IPS DF 6.9 (cell line): ENCODE measurements around the gene ZDHHC13.

Source experiments
- DNase-seq: peaks from one replicate; pipeline ENCODE4 v3.0.0-alpha.2; 2013; ENCODE audit warnings: low read depth, low spot score
- H3K27ac ChIP-seq: one replicate; pipeline ENCODE4 v1.5.1; 2013; ENCODE audit warnings: low read length, control low read depth
- H3K27me3 ChIP-seq: 2 replicates; pipeline ENCODE4 v1.6.1; 2013; ENCODE audit warnings: mild to moderate bottlenecking, low read length; ENCODE audit not compliant: control insufficient read depth, insufficient read depth
- H3K36me3 ChIP-seq: 2 replicates; pipeline ENCODE4 v1.6.1; 2013; ENCODE audit warnings: low read length; ENCODE audit not compliant: control insufficient read depth, insufficient read depth
- H3K4me1 ChIP-seq: 2 replicates; pipeline ENCODE4 v1.6.1; 2013; ENCODE audit warnings: low read length; ENCODE audit not compliant: control insufficient read depth, insufficient read depth
- H3K4me3 ChIP-seq: 2 replicates; pipeline ENCODE4 v1.5.1; 2013; ENCODE audit warnings: mild to moderate bottlenecking, low read length
- H3K9me3 ChIP-seq: 2 replicates; pipeline ENCODE4 v1.6.1; 2013; ENCODE audit warnings: low read length, inconsistent platforms; ENCODE audit not compliant: control insufficient read depth, insufficient read depth
- WGBS: extraction: QIAGEN DNeasy Blood & Tissue Kit; methylation state at CpG from one replicate; pipeline ENCODE4 v1.1.7; 2013; ENCODE audit warnings: mixed read lengths, missing lambda C conversion rate; ENCODE audit not compliant: insufficient read length, insufficient coverage; 5-methylcytosine and 5-hydroxymethylcytosine counted together

ZDHHC13 gene

GRCh38 chr11:19100885-19101284 is 16.1 kb upstream of the ZDHHC13 start:
- no peaks in the 10 kb centered on the region for H3K4me1 ChIP-seq
- H3K27ac ChIP-seq: no peak overlapping the region
- H3K27me3 ChIP-seq: no peaks in the 10 kb centered on the region; the same call in 1 of the 2 replicates
- DNase-seq: no peak
- H3K36me3 ChIP-seq: no peaks in the 10 kb centered on the region
- WGBS: 100% methylated on average over 1 of the region's 4 CpGs
- H3K4me3 ChIP-seq: no peak overlapping the region
- no peaks in the 10 kb centered on the region for H3K9me3 ChIP-seq

- Histone ChIP-seq H3K36me3 (no peaks in the 10 kb centered on the region), H3K27ac (no peak overlapping the region), H3K4me1 (no peaks in the 10 kb centered on the region), H3K9me3 (no peaks in the 10 kb centered on the region), H3K27me3 (no peaks in the 10 kb centered on the region), H3K4me3 (no peak overlapping the region)
- no peak for DNase-seq
- WGBS: 100% methylated on average over 2 of the region's 4 CpGs
Measured at GRCh38 chr11:19101796-19102520, 15.0 kb upstream of the ZDHHC13 start.

DNA sequence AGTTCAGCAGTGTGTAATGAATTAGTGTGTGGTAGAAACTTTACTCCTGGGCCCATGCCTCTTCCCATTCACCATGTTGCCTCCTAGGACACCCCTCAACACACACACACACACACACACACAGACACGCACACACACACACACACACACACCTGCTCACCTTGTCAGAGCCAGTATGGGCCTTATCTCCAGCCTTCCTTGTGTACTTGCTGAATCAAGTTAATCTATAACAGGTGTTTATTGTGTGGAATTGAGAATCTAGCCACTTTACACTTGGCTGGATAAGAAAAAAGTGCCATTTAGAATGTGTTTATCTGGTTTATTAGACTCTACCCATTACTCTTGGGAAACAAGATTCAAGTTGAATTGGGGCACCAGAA is 14.5 kb upstream of the ZDHHC13 start:
- no peaks in the 10 kb centered on the region for H3K36me3 ChIP-seq
- H3K4me3 ChIP-seq: no peak overlapping the region
- WGBS: no CpG with 5 or more reads among the region's 1 CpG
- no peaks in the 10 kb centered on the region for H3K9me3 ChIP-seq
- H3K27me3 ChIP-seq: no peaks in the 10 kb centered on the region
- no peak for DNase-seq
- H3K27ac ChIP-seq: no peak overlapping the region
- H3K4me1 ChIP-seq: no peaks in the 10 kb centered on the region

GRCh38 chr11:19105011-19105410 is 12.0 kb upstream of the ZDHHC13 start:
- no peak overlapping the region for H3K4me3 ChIP-seq
- no peak for DNase-seq
- H3K27me3 ChIP-seq: no peaks in the 10 kb centered on the region
- H3K9me3 ChIP-seq: no peaks in the 10 kb centered on the region
- WGBS: no CpG with 5 or more reads among the region's 1 CpG
- no peaks in the 10 kb centered on the region for H3K36me3 ChIP-seq
- no peak overlapping the region for H3K27ac ChIP-seq
- no peaks in the 10 kb centered on the region for H3K4me1 ChIP-seq

DNA sequence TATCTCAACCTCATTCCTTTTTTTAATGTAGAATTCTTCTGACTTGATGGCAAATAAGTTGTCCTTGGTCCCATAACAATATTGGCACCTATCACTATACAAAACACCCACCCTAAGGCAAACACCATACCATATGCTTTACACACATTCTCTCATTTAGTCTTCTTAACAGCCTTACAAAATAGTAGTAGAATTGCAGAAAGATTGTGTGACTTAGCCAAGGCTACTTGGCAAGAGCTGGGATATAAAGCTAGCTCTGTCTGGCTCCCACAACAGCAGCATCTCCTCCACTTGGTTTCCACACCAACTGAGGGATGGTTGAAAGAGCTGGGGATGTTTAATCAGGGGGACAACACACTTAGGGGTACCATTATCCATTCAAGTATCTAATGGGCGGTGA is 9.8 kb upstream of the ZDHHC13 start:
- no CpG with 5 or more reads among the region's 1 CpG for WGBS
- DNase-seq: no peak
- Histone ChIP-seq H3K9me3 (no peaks in the 10 kb centered on the region), H3K4me1 (no peaks in the 10 kb centered on the region), H3K36me3 (no peaks in the 10 kb centered on the region), H3K4me3 (no peak overlapping the region), H3K27me3 (no peaks in the 10 kb centered on the region), H3K27ac (no peak overlapping the region)

GRCh38 chr11:19110295-19110694 is 6.7 kb upstream of the ZDHHC13 start:
- H3K4me3 ChIP-seq: no peak overlapping the region
- DNase-seq: no peak
- H3K36me3 ChIP-seq: no peaks in the 10 kb centered on the region
- WGBS: no CpG with 5 or more reads among the region's 3 CpGs
- no peaks in the 10 kb centered on the region for H3K4me1 ChIP-seq
- no peak overlapping the region for H3K27ac ChIP-seq
- H3K27me3 ChIP-seq: no peaks in the 10 kb centered on the region
- no peaks in the 10 kb centered on the region for H3K9me3 ChIP-seq

- Histone ChIP-seq H3K4me3 (no peak overlapping the region), H3K36me3 (no peaks in the 10 kb centered on the region), H3K9me3 (no peaks in the 10 kb centered on the region), H3K27me3 (no peaks in the 10 kb centered on the region), H3K27ac (no peak overlapping the region), H3K4me1 (no peaks in the 10 kb centered on the region)
- DNase-seq: no peak
Measured at GRCh38 chr11:19111809-19112208, 5.2 kb upstream of the ZDHHC13 start.

- Histone ChIP-seq H3K27ac (no peak overlapping the region), H3K27me3 (no peaks in the 10 kb centered on the region), H3K4me3 (peak overlapping the region; percentile 95; the same call in 1 of the 2 replicates), H3K4me1 (no peaks in the 10 kb centered on the region), H3K9me3 (no peaks in the 10 kb centered on the region), H3K36me3 (peaks cover 2% of the 10 kb centered on the region; the same call in 1 of the 2 replicates)
- WGBS: no CpG with 5 or more reads among the region's 16 CpGs
- DNase-seq: no peak
Measured at GRCh38 chr11:19116276-19116970, 545 bp upstream of the ZDHHC13 start.

GRCh38 chr11:19117760-19118097 is 761 bp downstream of the ZDHHC13 start:
- H3K27ac ChIP-seq: no peak overlapping the region
- H3K4me1 ChIP-seq: no peaks in the 10 kb centered on the region
- H3K9me3 ChIP-seq: no peaks in the 10 kb centered on the region
- H3K36me3 ChIP-seq: peaks cover 2% of the 10 kb centered on the region; the same call in 1 of the 2 replicates
- WGBS: no CpG with 5 or more reads among the region's 7 CpGs
- no peaks in the 10 kb centered on the region for H3K27me3 ChIP-seq
- H3K4me3 ChIP-seq: peak overlapping the region; percentile 95
- no peak for DNase-seq

DNA sequence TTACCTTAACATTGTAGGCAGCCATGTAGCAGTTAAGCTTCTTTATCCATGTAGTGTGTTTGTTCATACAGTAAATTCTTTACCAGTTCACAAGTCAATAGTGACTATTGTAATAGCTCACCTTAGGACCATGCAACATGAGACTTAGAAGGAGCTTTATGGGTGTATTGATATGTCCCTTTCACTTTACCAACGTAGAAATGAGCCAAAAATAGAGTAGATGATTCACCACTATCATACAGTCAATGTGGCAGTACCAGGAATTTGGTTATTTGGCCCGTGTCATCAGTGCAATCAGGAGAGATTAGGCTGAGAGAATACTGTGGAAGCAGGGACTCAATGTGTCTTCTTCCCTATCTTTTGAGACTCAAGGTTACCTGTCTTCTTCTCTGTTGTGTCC is 4.7 kb downstream of the ZDHHC13 start:
- Histone ChIP-seq H3K36me3 (peaks cover 2% of the 10 kb centered on the region; the same call in 1 of the 2 replicates), H3K4me1 (no peaks in the 10 kb centered on the region), H3K27ac (no peak overlapping the region), H3K9me3 (no peaks in the 10 kb centered on the region), H3K4me3 (no peak overlapping the region), H3K27me3 (no peaks in the 10 kb centered on the region)
- DNase-seq: no peak
- WGBS: no CpG with 5 or more reads among the region's 2 CpGs
